Uterus (tissue), 2 donors: ENCODE results near the gene BTBD3.

ENCODE experiments used
- CTCF ChIP-seq, 4 experiments: fragments of 200-600 bp in 2 of 4; fragments of 450-650 bp in 2 of 4; sonication (generic) in 2 of 4; IDR thresholded peaks; one replicate each; pipeline ENCODE4 v1.5.1; 2016 to 2019; ENCODE audit warnings: antibody characterized with exemption in 4 of 4, mild to moderate bottlenecking in 2 of 4, moderate library complexity in 1 of 4
- POLR2A ChIP-seq, 2 donors: fragments of 450-650 bp; IDR thresholded peaks; one replicate each; pipeline ENCODE4 v1.6.1; 2016; ENCODE audit warnings: antibody characterized with exemption in 2 of 2, mild to moderate bottlenecking in 1 of 2, moderate library complexity in 1 of 2

GRCh38 chr20:11972478-11972877 lies 54.8 kb downstream of the BTBD3 start:
- TF ChIP-seq CTCF (IDR thresholded peaks at IDR 0.05) (no peak), POLR2A (IDR thresholded peaks at IDR 0.05) (no peak)
